HCEC 1CT (cell line): ENCODE measurements around the gene ABL1.

Experiments used
- DNase-seq: peaks from one replicate; pipeline ENCODE4 v3.0.0-alpha.2; 2017

ABL1 gene

DNA sequence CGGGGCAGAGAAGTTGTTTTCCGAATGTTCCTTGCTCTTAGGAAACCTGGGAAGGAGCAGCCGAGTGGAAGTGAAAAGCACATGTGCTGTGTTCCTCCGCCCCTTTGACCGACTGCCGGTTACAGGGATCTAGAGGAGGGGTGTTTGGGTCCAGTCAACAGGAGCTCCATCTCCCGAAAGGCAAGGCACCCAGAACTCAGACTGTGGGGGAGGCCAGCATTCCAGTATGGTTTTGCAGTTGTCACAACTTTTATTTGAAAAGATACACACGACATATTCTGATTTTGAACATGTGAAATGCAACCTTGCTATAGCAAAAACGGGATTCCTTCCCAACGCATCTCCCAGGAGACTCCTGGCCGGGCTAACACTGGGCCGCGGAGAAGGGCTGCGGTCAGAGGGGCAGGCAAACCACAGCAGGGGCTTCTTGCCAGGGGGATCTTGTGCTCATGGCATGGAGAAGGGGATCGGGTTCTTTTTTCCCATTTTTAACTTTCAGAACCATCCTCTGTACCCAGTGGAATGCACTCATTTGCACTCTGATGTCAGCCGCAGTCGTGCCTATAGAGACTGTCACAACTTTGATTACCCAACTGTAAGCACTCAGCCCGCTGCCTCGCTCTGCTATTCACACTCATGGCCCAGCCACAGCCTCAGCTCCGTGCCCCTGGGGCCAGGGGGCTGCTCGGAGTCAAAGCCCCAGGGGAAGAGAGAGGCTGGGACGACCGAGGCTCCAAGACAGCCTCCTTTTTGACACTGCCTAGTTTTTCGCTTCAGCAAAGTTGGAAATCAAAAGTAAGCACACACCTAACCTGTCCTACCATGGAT is 57.6 kb downstream of the ABL1 start:
- no peak for DNase-seq

DNA sequence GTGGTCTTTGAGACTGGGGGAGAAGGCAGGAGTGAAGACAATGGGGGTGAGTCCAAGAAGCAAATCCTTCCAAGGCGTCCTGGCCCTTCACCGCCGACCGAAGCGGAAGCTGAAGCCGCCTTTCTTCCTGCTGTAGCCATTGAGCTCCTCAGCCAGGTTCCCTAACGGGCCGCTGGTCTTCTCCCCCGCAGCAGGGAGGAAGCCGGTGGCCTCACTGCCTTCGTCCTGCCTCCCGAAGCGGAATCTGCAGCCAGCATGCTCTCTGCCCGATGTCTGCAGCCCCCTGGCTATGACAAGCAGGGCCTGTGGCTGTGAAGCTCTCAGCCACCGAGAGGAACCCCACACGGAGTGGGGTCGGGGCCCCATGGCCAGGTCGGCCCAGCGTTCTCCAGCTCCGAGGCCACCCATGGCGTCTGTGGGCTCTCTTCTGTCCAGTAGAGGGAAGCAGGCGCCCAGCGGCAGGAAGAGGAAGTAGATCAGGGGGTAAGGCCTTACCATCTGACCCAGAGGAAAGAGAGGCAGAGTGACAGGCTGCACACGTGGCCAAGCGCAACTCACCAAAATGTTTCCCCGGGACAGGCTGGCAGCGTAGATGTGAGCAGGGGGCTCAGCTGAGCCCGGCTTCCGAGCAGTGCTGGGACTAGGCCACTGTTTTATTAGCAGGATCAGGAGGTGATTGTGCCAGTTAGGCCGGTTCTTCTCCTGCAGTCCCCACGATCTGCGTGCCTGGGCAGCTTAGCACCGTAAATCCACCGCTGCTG is 58.5 kb downstream of the ABL1 start:
- DNase-seq = no peak

DNA sequence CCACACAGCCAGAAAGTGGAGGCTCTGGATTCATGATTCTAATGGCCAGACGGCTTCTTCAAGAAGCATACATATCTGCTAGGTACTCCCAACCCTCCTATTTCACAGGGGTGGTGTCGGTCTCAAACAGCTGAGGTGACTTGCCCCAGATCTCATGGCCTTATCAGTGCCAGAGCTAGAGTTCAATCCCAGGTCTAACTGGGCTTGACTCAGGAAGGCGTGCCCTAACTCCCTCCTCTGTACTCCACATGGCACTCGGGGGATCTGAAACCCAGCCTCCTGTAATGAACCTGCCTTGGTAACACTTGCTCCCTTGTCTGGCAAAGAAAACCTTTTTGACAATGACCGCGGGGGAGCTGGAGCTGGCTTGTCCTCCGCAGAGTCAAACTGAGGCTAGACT is 59.5 kb downstream of the ABL1 start:
- DNase-seq = no peak

DNA sequence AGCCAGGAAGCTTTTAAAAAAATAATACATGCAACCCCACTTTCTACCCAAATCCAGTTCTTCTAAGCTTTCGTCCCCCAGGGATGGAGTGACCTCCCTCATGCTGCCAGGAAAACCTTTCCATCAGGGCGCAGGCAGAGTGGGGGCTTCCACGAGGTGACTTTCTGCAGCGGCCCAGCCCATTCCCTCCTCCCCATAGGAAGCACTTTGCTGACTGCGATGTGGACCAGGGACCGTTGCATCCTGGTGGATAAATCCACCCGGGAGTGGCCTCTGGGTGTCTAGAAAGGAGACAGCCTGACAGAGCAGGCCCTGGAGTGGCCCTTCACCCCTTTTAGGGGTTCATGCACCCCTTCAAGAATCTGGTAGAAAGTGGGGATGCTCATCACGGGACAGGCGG is 60.0 kb downstream of the ABL1 start:
- DNase-seq = no peak

DNA sequence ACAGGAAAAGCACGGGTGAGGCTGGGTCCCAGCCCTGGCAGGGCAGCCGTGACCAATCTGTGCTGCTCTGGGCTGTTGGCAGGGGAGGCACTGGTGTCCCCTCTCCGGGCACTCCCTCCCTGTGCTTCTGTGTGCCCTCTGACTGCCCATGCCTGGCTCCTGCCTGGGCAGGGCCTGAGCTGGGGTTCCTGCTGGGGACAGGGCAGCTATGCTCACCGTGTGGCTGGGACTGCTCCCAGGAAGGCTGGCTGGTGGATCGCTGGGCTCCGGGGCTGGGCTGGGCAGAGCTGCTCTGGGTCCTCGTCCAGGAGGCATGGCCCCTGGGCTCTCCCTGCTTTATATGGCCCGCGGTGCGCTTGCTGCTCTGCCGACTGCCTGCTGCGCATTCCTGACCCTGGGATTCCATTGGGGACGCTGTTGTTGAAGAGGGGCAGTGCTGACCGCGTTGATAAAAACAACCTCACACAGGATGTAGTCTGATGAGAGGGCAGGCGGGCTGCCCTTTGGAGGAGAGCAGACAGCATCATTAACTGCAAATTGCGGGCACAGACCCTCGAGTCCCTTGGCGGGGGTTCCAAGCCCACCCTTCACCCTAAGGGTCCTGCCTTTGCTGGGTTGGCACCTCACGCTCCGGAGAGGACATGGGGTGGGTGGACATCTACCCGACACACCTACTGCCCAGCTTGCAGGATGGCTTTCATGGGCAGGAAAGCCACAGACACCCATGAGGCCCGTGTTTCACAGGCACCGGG is 60.6 kb downstream of the ABL1 start:
- DNase-seq = no peak

DNA sequence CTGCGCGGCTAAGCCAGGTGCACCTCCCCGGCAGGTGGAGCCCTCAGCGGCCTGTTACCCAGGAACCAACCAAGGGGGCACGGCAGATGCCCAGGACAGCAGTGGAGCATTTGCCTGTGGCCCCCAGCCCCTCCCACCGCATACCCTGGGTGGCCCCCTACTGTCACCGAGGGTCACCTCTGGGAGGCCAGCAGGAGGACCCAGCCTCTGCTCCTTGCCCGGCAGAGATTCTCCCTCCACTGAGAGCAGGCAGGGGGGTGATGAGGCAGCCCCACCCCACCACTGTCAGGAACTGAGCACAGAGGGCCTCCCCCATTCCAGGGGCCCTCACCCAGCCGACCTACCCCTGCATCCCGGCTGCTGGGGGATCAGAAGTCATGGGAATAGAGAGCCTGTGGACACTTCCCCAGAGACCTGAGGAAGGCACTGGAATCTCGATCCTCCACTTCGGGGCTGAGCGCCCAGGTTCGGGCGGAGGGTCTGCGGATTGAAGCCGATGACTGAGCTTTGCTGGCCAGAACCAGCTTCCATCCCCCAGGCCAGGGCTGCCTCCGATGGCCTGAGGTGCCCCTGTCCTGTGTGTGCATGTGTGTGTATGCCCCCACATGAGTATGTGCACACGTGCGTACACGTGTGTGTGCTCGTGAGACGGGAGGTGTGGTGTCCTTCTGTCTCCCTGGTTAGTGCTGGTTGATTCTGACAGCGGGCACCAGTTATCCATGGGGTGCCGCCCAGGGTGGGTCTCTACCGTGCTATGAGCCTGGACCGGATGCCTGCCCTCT is 61.4 kb downstream of the ABL1 start, which contains the start of gene QRFP:
QRFP (minus strand) TSS at position 580 of the 782 bp plus-strand sequence. CDS start 2,974 bp downstream, outside the sequence.
- DNase-seq = no peak

DNA sequence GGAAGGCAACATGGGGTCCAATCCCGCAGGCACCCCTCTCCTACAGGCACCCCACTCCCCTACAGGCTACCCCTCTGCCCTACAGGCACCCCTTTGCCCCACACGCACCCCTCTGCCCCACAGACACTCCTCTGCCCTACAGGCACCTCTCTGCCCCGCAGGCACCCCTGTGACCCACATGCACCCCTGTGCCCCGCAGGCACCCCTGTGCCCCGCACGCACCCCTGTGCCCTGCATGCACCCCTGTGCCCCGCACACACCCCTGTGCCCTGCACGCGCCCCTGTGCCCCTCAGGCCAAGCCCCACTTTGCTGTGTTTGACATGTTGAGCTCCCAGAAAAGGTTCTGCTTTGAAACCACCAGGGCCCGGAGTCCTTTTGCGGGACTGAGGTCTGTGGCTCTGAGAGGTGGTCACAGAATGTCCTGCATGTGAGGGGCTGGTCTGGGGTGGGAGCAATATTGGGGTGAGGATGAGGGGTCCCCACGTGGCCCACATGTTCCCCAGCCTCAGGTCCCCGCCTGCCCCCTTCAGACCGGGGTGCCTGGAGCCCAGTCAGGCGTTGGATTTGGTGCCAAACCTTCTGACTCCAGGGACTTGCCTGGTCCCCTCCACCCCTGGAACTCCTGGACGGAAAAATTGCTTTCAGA is 62.2 kb downstream of the ABL1 start:
- DNase-seq = no peak

DNA sequence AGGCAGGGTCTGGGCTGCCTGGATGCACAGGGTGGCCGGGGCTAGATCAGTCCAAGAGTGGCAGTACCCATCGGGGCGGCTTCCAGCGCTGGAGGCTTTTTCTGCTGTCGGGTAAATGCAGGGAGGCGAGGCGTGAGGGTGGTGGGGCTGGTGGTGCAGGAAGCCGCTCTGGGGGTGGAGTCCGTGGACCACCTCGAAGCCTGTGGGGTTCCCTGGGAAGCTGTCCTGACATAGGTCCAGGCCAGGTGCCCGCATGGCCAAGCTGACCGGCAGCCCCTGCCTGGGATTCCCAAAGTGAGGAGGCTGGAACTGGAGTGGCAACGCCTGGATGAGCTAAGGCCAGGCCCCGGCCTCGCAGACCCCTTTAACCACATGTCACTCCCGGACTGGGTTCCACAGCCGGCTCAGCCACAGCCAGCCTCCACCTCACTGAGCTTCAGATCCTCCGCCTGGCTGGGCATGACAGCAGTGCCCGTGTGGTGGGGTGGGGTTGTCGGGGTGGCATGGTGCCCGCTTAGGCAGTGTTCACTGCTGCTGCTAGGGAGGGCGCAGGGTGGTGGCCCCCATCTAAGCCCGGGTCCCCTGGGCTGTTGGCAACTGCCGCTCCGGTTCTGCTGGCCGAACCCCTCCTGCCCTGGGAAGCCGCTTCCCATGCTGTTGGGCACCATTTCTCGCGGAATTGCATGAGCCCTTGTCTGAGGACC is 62.9 kb downstream of the ABL1 start:
- no peak for DNase-seq

DNA sequence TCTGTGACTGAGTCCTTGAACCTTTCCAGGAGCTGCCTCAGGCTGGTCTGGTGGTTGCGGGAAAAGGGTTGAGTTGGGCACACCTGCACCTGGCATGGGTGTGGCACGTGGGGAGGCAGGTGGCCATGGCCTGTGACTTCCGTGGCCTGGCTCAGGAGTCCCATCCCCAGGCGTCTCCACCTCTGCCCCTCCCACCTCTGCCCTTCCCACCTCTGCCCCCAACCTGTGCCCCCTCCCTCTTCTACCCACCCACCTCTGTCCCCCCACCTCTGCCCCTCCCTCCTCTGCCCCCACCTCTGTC is 63.4 kb downstream of the ABL1 start:
- DNase-seq = no peak

DNA sequence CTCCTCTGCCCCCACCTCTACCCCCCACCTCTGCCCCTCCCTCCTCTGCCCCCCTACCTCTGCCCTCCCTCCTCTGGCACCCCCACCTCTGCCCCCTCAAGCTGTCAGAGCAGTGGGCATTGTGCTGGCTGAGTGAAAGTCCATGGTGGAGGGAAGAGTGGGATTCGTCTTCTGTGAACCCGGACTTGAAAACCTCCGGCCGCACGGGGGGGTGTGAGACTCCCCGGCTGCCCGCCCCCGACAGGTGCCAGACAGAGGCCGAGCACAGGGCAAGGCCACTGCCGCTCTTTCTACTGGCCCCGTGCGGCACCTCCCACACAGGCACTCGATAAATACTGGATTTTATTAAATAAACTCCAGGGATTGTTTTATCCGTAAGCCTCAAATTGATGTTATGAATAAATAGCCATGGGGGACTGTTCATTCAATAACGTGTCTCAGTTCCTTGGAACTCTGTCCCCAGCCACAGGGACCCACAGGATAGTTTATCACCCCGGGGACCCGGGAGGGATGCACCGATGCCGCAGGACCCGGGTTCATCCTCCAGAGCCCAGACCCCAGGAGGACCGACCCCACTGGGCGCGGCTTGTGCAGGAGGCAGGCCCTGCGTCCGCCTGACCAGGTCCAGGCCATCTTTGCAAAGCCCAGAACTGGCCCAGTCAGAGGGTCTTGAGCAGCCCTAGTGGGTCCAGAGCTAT is 64.1 kb downstream of the ABL1 start:
- DNase-seq = no peak

DNA sequence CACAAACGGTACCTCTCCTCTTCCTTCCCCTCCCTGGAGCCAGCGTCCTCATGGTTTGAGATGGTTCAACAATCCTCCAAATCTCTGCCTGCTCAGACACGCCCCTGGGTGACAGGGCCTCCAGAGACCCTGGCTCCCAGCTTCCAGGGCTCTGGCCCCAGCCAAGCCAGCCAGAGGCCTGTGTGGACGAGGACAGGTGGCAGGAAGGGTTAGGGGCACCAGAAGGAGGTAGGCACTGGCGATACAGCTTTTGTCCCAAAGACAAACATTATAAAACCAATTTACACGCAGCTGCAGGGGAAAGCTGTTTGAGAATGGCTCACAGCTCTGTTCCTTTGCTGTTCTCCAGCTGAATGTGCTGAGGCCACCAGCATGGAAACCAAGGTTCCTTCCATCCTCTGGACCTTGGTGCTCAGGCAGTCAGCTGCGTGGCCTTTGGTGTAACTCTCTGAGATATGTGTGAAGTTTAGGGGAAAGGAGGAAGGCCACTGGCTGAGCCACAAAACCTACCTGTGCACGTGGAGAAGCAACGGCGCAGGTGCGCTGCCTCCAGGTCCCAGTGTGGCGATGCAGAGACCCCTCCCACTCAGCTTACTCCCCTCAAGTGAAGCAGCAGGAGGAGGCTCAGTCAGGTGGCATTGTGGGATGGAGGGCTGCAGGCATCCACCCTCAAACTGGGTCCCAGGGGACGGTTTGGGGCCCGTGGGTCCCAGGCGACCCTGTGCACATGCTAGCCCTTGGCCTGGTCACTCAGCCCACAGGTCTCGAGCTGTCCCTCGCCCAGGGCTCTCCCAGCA is 65.8 kb downstream of the ABL1 start:
- DNase-seq = no peak

DNA sequence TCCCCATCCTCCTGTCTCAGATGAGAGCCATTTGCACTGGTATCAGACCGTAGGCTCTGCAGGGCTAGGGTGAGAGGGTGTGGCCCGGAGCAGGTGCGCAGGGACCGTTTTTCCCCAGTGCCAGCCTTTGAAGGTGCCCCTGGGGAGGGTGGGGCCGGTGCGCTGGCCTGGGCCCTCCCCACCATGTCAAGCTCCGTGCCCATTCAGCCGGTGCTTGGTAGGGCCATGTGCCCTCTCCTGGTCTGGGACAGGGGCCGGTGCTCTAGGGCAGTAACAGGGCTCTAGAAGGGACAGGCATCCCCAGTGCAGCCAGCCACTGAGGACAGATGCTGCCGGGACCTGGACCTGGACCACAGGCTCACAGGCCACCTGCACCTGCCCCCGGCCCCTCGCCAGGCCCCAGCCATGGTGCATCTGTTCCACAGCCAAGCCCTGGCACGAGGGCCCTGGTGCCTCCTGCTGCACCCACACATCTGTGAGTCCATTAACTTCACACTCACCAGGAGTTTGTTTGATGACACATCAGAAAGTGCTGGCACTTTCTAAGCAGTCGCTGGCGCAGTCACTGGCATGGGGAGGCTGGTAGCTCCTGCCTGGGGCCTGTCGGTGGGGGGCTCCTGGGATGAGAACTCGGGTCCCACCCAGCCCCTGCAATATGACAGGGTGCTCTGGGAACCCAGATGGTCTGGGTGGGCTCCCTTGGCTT is 66.6 kb downstream of the ABL1 start:
- DNase-seq = no peak

DNA sequence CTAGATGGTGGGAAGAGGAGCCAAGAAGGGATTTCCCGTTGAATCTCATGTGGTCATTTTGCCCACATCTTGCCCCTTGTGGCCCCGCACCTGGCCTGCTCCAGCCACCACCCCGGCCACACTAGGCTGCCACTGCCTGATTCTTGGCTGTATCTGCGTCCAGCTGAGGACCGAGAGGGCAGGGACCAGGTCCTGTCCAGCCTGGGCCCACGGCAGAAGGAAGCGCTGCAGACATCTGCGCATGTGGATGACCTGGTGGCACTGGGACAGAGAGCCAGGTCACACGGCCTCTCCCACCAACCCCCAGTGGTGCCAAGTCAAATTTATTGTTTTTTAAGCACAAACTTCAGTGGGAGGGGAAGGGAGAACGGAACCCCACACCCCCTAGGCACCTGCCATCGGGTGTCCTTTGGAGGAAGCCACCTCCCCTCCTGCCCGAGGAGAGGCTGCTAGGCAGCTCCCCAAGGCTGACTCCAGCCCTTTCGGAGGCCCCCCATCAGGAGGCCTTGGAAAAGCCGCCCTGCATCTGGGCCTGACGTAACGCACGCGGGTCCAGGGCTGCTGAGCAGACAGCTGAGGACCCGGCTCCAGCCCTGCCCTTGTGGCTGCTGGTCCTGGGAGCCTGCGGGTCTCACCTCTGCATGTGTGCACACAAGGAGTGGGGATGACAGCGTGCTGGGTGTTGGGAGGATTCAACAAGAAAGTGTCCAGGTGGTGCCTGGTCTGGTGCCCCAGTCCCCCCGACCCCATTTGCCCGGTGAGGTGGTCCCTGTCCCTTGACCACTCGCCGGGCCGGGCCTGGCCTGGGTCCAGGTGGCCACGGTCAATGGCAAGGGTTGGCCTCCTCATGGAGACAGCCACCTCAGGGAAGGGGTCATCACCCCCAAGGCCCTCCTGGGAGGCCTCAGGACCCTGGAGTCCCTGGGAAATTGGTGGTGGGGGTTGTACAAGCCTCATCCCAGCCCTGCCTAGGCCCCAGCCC is 67.4 kb downstream of the ABL1 start:
- no peak for DNase-seq

DNA sequence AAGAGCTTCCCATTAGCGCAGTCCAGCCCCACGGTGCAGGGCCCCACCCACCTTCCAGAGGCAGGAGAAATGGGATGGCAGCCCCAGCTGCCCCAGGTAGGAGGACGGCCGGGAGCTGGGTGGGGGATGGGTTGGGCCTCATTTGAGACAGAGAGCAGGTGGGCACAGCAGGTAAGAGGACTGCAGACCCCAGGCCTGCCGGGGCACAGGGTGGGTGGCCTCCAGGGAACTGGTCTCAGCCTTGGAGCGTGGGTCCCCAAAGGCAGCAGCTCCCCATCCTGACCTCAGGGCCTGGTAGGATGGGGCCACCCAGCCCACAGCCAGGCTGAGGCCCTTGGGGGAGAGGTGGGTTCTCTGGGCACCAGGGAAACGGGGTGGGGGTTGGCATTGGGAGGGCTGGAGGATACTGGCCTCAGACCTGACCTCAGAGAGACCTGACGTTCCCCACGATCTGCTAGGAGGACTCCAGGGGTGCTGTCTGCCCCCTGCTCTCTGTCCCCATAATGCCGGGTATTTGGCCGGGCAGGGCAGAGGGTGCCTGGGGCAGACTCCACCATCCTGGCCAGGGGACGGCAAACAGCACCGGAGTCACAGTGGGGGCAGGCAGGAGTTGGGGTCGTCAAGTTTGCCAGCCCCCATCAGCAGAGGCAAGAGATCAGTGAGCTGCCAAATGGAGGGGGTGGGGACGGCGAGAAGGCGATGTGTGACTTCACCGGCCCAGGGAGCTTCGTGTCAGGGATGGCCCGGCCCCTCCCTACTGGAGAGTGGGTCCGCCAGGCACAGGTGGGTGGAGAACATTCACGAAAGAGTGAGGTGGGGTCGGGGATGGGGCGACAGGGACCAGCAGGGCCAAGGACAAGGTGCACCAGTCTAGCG is 68.4 kb downstream of the ABL1 start:
- no peak for DNase-seq

DNA sequence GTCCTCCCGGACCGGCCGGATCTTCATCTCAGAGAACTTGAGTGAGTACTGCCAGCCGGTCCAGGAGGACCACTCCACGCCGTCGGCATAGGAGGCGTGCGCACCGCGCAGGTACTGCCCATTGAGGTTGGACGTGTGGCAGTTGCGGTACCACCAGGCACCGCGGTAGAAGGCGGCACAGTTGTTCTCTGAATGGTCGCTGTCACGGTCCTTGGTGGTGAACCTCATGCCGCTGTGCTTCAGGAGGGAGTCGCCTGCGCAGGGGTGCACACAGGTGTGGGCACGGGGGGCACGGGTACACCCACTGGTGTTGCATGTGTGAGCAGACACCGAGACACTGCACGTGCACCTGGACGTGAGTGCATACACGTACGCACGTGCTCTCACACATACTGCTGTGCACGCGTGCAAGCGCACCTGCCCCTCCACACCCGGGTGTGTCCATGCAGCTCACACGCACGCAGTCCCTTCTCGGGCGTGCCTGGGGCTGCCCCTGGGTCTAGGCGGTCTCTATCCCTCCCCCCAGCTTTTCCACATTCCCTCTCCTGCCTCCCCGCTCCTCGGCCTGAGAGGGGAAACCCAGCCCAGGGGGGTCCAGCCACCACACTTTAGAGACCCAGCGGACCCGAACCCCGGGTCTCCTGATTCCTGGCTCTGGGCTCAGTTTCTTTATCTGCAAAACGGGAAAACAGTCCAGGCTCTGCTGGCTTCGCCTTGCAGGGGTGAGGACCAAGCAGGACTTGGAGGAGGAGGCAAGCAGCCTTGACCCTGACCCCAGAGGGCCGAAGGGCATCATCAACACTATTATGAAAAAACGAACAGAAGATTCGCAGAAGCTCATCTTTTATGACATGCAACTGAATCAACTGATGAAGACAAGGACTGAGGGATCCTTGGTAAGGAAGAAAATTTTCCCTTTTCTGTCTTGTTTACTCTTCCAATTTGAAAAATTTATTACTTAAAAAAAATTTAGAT is 69.3 kb downstream of the ABL1 start:
- no peak for DNase-seq
